Breast epithelium (tissue), 3 donors: Measurements from ENCODE around the gene FXYD3.

ENCODE experiments used
- POLR2A ChIP-seq: fragments of 450-650 bp; IDR thresholded peaks from one replicate; pipeline ENCODE4 v1.6.1; 2016; ENCODE audit warnings: antibody characterized with exemption, mild to moderate bottlenecking, moderate library complexity
- POLR2AphosphoS5 ChIP-seq, 3 donors: sonication (generic); formaldehyde crosslinking; IDR thresholded peaks; one replicate each; pipeline ENCODE4 v1.6.1; 2017; ENCODE audit warnings: antibody characterized with exemption in 3 of 3
- TF ChIP-seq, protein P1 (sequence below), 3 donors: fragments of 450-650 bp; IDR thresholded peaks; one replicate each; pipeline ENCODE4 v1.5.1; 2016 to 2017; ENCODE audit warnings: antibody characterized with exemption in 3 of 3, mild to moderate bottlenecking in 3 of 3, moderate library complexity in 3 of 3

DNA sequence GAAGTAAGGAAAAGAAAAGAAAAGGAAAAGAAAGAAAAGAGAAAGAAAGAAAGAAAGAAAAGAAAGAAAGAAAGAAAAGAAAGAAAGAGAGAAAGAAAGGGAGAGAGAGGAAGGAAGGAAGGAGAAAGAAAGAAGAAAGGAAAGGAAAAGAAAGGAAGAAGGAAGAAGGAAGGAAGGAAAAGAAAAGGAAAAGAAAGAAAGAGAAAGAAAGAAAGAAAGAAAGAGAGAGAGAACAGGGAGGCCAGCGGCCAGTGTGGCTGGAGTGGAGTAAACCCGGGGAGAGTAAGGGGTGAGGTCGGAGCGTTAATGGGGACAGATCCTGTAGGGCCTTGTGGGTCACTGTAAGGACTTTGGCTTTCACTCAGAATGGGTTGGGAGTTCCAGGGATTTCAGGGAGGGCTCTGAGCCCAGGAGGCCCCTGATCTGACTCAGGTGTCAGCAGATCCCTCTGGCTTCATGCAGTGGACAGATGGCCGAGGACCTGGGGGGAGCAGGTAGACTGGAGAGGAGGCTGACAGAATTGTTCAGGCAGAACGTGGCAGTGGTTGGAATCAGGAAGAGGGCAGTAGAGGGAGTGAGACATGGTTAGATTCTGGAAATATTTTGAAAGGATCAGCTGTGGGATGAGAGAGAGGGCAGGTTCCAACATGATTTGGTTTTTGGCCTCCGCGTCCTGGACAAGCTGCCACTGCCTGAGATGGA is 19.8 kb upstream of the FXYD3 start:
- TF ChIP-seq, protein P1, sequence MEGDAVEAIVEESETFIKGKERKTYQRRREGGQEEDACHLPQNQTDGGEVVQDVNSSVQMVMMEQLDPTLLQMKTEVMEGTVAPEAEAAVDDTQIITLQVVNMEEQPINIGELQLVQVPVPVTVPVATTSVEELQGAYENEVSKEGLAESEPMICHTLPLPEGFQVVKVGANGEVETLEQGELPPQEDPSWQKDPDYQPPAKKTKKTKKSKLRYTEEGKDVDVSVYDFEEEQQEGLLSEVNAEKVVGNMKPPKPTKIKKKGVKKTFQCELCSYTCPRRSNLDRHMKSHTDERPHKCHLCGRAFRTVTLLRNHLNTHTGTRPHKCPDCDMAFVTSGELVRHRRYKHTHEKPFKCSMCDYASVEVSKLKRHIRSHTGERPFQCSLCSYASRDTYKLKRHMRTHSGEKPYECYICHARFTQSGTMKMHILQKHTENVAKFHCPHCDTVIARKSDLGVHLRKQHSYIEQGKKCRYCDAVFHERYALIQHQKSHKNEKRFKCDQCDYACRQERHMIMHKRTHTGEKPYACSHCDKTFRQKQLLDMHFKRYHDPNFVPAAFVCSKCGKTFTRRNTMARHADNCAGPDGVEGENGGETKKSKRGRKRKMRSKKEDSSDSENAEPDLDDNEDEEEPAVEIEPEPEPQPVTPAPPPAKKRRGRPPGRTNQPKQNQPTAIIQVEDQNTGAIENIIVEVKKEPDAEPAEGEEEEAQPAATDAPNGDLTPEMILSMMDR (IDR thresholded peaks at IDR 0.05) = no peak
- TF ChIP-seq POLR2AphosphoS5 (IDR thresholded peaks at IDR 0.05) = no peak
- TF ChIP-seq POLR2A = no peak
